H9 (cell line): Measurements from ENCODE around the gene BCL2L1. TPM values are rescaled to one million over a fixed set of nuclear protein-coding genes. Genes with fewer than 3 reads are reported as not detected.

Experiments
- DNase-seq: peaks from one replicate; pipeline ENCODE4 v3.0.0-alpha.2; 2017
- H2AFZ ChIP-seq: one replicate; pipeline ENCODE4 v1.6.1; 2013; ENCODE audit warnings: mild to moderate bottlenecking, low read length, control low read depth, moderate library complexity
- H2AK5ac ChIP-seq: 2 replicates; pipeline ENCODE4 v1.6.1; 2013; ENCODE audit warnings: low read length, control low read depth, mixed read lengths; ENCODE audit not compliant: insufficient read length
- H2BK120ac ChIP-seq: one replicate; pipeline ENCODE4 v1.6.1; 2013; ENCODE audit warnings: low read depth, mild to moderate bottlenecking, low read length, control low read depth, inconsistent platforms; ENCODE audit not compliant: poor library complexity, severe bottlenecking
- H2BK12ac ChIP-seq: 2 replicates; pipeline ENCODE4 v1.6.1; 2013; ENCODE audit warnings: low read length, control low read depth, mixed read lengths, low read depth; ENCODE audit not compliant: insufficient read length
- H2BK15ac ChIP-seq: 2 replicates; pipeline ENCODE4 v1.6.1; 2013; ENCODE audit warnings: low read depth, low read length, control low read depth
- H2BK20ac ChIP-seq: one replicate; pipeline ENCODE4 v1.6.1; 2013; ENCODE audit warnings: low read depth, mild to moderate bottlenecking, low read length, control low read depth, inconsistent platforms; ENCODE audit not compliant: poor library complexity, severe bottlenecking
- H2BK5ac ChIP-seq: 2 replicates; pipeline ENCODE4 v1.6.1; 2013; ENCODE audit warnings: low read length, control low read depth, mixed read lengths; ENCODE audit not compliant: insufficient read length
- H3K14ac ChIP-seq: 2 replicates; pipeline ENCODE4 v1.6.1; 2013; ENCODE audit warnings: low read length, control low read depth; ENCODE audit not compliant: insufficient read depth
- H3K18ac ChIP-seq: 2 replicates; pipeline ENCODE4 v1.6.1; 2013; ENCODE audit warnings: low read depth, mild to moderate bottlenecking, mixed read lengths, low read length, control low read depth; ENCODE audit not compliant: insufficient read length
- H3K23ac ChIP-seq: 2 replicates; pipeline ENCODE4 v1.6.1; 2013; ENCODE audit warnings: low read length, control low read depth, mixed read lengths, low read depth; ENCODE audit not compliant: insufficient read length
- H3K23me2 ChIP-seq: 2 replicates; pipeline ENCODE4 v1.6.1; 2013; ENCODE audit warnings: low read depth, mild to moderate bottlenecking, mixed read lengths, low read length, control low read depth; ENCODE audit not compliant: insufficient read length, poor library complexity, severe bottlenecking
- H3K27ac ChIP-seq: 2 replicates; pipeline ENCODE4 v1.5.1; 2013; ENCODE audit warnings: low read length, control low read depth, mixed read lengths, low read depth; ENCODE audit not compliant: insufficient read length
- H3K27me3 ChIP-seq: 2 replicates; pipeline ENCODE4 v1.6.1; 2013; ENCODE audit warnings: low read length, control low read depth, inconsistent platforms; ENCODE audit not compliant: insufficient read depth
- H3K4ac ChIP-seq: 2 replicates; pipeline ENCODE4 v1.6.1; 2013; ENCODE audit warnings: low read depth, mild to moderate bottlenecking, control low read depth, inconsistent platforms, low read length, moderate library complexity
- H3K4me1 ChIP-seq: 2 replicates; pipeline ENCODE4 v1.6.1; 2013; ENCODE audit warnings: low read length, control low read depth, inconsistent platforms; ENCODE audit not compliant: insufficient read depth
- H3K4me2 ChIP-seq: 2 replicates; pipeline ENCODE4 v1.6.1; 2013; ENCODE audit warnings: low read length, control low read depth, mixed read lengths; ENCODE audit not compliant: insufficient read length, insufficient read depth
- H3K56ac ChIP-seq: 2 replicates; pipeline ENCODE4 v1.6.1; 2013; ENCODE audit warnings: low read depth, mild to moderate bottlenecking, mixed read lengths, low read length, control low read depth; ENCODE audit not compliant: insufficient read length
- H3K79me1 ChIP-seq: 2 replicates; pipeline ENCODE4 v1.6.1; 2013; ENCODE audit warnings: low read depth, mild to moderate bottlenecking, moderate library complexity, low read length, control low read depth, inconsistent platforms; ENCODE audit not compliant: insufficient read depth, poor library complexity, severe bottlenecking
- H3K79me2 ChIP-seq: 2 replicates; pipeline ENCODE4 v1.6.1; 2013; ENCODE audit warnings: low read length, control low read depth, inconsistent platforms; ENCODE audit not compliant: insufficient read depth
- H3K9ac ChIP-seq: 2 replicates; pipeline ENCODE4 v1.6.1; 2013; ENCODE audit warnings: low read length, control low read depth, mixed read lengths; ENCODE audit not compliant: insufficient read length; ENCODE audit errors: extremely low read depth
- H3K9me3 ChIP-seq: one replicate; pipeline ENCODE4 v1.6.1; 2013; ENCODE audit warnings: low read depth, low read length, inconsistent platforms; ENCODE audit not compliant: control insufficient read depth
- H3T11ph ChIP-seq: one replicate; pipeline ENCODE4 v1.6.1; 2013; ENCODE audit warnings: mild to moderate bottlenecking, low read length, control low read depth, inconsistent platforms
- H4K20me1 ChIP-seq: one replicate; pipeline ENCODE4 v1.6.1; 2013; ENCODE audit not compliant: control insufficient read depth, insufficient read length, insufficient read depth
- H4K5ac ChIP-seq: 2 replicates; pipeline ENCODE4 v1.6.1; 2013; ENCODE audit warnings: low read depth, mild to moderate bottlenecking, mixed read lengths, low read length, control low read depth; ENCODE audit not compliant: insufficient read length
- H4K8ac ChIP-seq: replicated peaks from 2 replicates; pipeline ENCODE4 v1.6.1; 2013; ENCODE audit warnings: low read length, control low read depth, mixed read lengths, low read depth; ENCODE audit not compliant: insufficient read length
- H4K91ac ChIP-seq: 2 replicates; pipeline ENCODE4 v1.6.1; 2013; ENCODE audit warnings: low read depth, mild to moderate bottlenecking, moderate library complexity, mixed read lengths, low read length, control low read depth; ENCODE audit not compliant: insufficient read length
- H3K27ac Mint-ChIP-seq, 3 experiments: 2 replicates in 2 of 3; 3 replicates in 1 of 3; pipeline ENCODE4 v1.8.0; 2020 to 2021; ENCODE audit warnings: mixed read lengths in 3 of 3, mild to moderate bottlenecking in 1 of 3, moderate library complexity in 1 of 3
- H3K27me3 Mint-ChIP-seq: 2 replicates; pipeline ENCODE4 v1.8.0; 2021; ENCODE audit warnings: low read depth, mild to moderate bottlenecking, moderate library complexity, mixed read lengths
- H3K36me3 Mint-ChIP-seq, 3 experiments: 2 replicates in 2 of 3; 3 replicates in 1 of 3; pipeline ENCODE4 v1.8.0; 2020 to 2021; ENCODE audit warnings: low read depth in 3 of 3, mixed read lengths in 3 of 3; ENCODE audit not compliant: insufficient read depth in 1 of 3
- H3K4me1 Mint-ChIP-seq, 2 experiments: 2 replicates each; pipeline ENCODE4 v1.8.0; 2020; ENCODE audit warnings: mixed read lengths in 2 of 2
- H3K4me3 Mint-ChIP-seq, 2 experiments: 2 replicates in 1 of 2; 3 replicates in 1 of 2; pipeline ENCODE4 v1.8.0; 2020 to 2021; ENCODE audit warnings: mild to moderate bottlenecking in 2 of 2, mixed read lengths in 2 of 2, moderate library complexity in 1 of 2
- H3K9me3 Mint-ChIP-seq, 2 experiments: 2 replicates in 1 of 2; 3 replicates in 1 of 2; pipeline ENCODE4 v1.8.0; 2020; ENCODE audit warnings: mild to moderate bottlenecking in 2 of 2, mixed read lengths in 2 of 2, moderate library complexity in 1 of 2
- CTCF ChIP-seq: fragments of 200-600 bp; sonication (generic); conservative IDR thresholded peaks from 3 replicates; pipeline ENCODE4 v1.8.0; 2021; ENCODE audit warnings: antibody characterized with exemption, mild to moderate bottlenecking
- WGBS: extraction: QIAGEN DNeasy Blood & Tissue Kit; methylation state at CpG from one replicate; pipeline ENCODE4 v1.1.7; 2013; ENCODE audit warnings: missing lambda C conversion rate, low lambda C conversion rate, mixed read lengths; ENCODE audit not compliant: insufficient read length; ENCODE audit errors: extremely low coverage; 5-methylcytosine and 5-hydroxymethylcytosine counted together
- total RNA-seq: library from RNA; stranded (reverse); gene quantifications from 2 replicates; pipeline ENCODE4 v1.2.1, GENCODE V29; 2021

Gene BCL2L1
- total RNA-seq, 1 experiment from 2014 or later: 105 TPM

DNA sequence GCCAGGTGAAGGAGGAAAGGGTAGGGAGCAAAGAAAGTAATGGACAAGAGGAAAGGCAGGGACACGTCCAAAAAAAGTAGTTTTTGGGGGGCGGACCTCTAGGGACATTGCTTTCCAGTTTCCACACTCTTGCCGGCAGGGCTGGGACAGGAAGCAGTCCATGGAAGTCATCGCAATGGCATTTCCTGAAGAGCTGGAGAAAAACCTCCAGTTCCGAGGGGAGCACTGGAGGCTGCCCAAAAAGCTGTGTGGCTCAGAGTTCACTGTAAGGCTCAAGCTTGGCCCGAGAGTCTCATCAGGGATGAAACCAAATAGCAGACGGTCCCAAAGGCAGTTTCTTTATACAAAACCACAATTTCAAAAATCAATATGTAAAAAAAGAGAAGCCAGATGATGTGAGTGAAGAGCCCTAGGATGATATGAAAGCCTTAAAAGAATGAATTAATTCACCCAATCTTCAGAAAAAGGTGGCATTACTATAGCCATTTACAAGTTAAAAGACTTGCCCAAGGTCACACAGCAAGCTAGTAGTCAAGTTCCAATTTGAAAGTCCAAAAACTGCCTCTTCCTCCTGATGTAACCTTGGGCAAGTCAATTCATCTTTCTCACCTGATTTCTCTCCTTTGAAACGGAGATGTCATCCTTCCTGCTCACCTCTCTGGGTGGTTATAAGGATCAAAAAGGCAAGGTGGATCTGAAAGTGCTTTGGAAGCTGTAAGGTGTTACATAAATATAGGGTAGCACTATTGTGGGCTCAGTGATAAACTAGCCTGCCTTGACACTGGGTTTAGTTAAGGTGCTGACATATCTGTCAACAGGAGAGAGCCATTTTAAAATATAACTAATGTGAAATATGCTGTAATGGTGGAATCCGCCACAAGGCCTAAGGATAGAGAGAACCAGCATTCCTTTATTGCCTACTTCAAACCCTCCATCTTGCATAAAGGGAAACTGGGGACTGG lies 9.1 kb downstream of the BCL2L1 start:
- Histone ChIP-seq H4K5ac (peak overlapping the region; percentile 26), H3K4me1 (peaks cover 15% of the 10 kb centered on the region), H3K4me2 (peak overlapping the region; percentile 34), H3K4ac (no peak overlapping the region; the same call in 1 of the 2 replicates), H3K14ac (peak overlapping the region; percentile 81; the same call in 1 of the 2 replicates), H3K27ac (peak overlapping the region; percentile 81), H3K56ac (no peak overlapping the region), H3T11ph (no peak overlapping the region), H3K23ac (no peak overlapping the region), H4K8ac (no peak overlapping the region), H2BK120ac (peak overlapping the region; percentile 71), H3K27me3 (no peaks in the 10 kb centered on the region), H2BK5ac (peak overlapping the region; percentile 3), H2BK20ac (no peak overlapping the region), H2BK12ac (peak overlapping the region; percentile 47), H3K79me1 (no peaks in the 10 kb centered on the region), H3K18ac (peak overlapping the region; percentile 89), H4K20me1 (no peaks in the 10 kb centered on the region), H2AK5ac (no peak overlapping the region), H3K23me2 (no peaks in the 10 kb centered on the region), H3K9me3 (no peaks in the 10 kb centered on the region), H2AFZ (no peak overlapping the region), H3K79me2 (peaks cover under 1% of the 10 kb centered on the region; the same call in 1 of the 2 replicates), H3K9ac (no peak overlapping the region), H2BK15ac (no peak overlapping the region), H4K91ac (peak overlapping the region; percentile 58)
- H3K27ac Mint-ChIP-seq: peak overlapping the region; percentile 90 to 95 (median 91)
- H3K36me3 Mint-ChIP-seq: peaks cover 4 to 59% (median 47%) of the 10 kb centered on the region in 3 experiments; a peak in 6 of 7 replicates
- peak overlapping the region; percentile 38 to 64; a peak in 3 of 5 replicates for H3K4me3 Mint-ChIP-seq
- peaks cover 72 to 81% of the 10 kb centered on the region in 2 experiments for H3K4me1 Mint-ChIP-seq
- WGBS: no CpG with 5 or more reads among the region's 9 CpGs
- no peaks in the 10 kb centered on the region for H3K9me3 Mint-ChIP-seq
- peak; percentile 56 for DNase-seq
- H3K27me3 Mint-ChIP-seq: no peaks in the 10 kb centered on the region
- TF ChIP-seq CTCF: no peak
